Measurements from ENCODE around the gene RGS5. TPM values are rescaled to one million over a fixed set of nuclear protein-coding genes. Genes with fewer than 3 reads are reported as not detected.

Gene RGS5
- total RNA-seq, 1 donor from 2014 or later: 94.0 TPM

DNA sequence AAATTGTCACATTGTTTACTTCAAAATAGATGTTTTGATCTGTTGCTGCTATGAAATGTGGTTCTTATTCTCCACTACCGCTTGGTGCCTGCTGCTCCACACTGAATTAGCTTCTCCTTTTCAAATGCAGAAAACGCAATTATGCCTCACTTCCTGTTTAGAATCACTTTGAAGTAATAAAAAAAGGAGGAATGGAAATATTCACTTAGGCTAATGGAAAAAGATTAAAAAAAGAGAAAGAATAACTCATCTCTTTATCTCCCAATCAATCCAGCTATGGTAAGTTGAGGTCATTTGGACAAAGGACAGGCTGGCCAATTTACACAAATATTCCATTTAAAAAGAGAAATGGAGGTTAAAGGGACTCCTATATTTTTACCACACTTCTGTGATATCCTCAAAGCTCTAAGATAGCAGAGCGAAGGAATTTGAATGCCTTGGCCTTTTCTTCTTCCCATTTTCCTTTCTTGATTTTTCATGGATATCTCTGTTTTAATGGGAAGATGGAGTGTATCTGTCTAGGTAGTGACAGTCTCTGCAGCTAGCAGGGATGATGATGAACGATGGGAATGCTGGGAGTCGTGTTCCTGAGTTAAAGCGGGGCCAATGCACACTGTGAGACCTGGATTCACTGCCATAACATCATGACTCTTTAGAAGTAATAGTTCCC lies 35.7 kb downstream of the RGS5 start:
- Histone ChIP-seq H3K4me3 (no peak overlapping the region), H3K4me1 (peaks cover 6% of the 10 kb centered on the region), H3K27me3 (no peaks in the 10 kb centered on the region), H3K27ac (no peak overlapping the region), H3K36me3 (no peaks in the 10 kb centered on the region), H3K9me3 (no peaks in the 10 kb centered on the region)
- no peak for DNase-seq (ENCODE audit: extremely low spot score in 2 of 2)
- intact Hi-C loops (cut with DNase I): no loop called here
- TF ChIP-seq POLR2A (IDR thresholded peaks at IDR 0.05): no peak

DNA sequence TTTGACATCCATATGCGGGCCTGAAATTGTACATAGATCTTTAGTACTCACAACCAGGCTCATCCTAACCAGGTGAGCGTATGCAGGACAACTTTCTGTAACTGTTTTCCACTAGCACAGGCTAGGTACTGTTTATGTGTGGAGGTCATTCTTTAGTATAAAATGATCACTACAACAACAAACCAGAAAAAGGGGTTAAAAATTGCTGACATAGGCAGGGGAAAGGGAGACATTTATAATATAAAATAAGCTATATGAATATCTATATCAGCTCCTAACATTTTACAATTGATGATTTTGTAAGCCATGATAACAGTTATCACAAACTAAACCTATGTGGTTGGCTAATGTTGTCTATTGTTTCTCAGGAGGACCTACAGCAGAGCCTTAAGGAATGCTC lies 37.6 kb downstream of the RGS5 start:
- TF ChIP-seq POLR2AphosphoS5 (IDR thresholded peaks at IDR 0.05; ENCODE audit: insufficient read depth in 1 of 2, low read depth in 1 of 2) (no peak), POLR2A (IDR thresholded peaks at IDR 0.05) (no peak)
- TF ChIP-seq, protein P1, sequence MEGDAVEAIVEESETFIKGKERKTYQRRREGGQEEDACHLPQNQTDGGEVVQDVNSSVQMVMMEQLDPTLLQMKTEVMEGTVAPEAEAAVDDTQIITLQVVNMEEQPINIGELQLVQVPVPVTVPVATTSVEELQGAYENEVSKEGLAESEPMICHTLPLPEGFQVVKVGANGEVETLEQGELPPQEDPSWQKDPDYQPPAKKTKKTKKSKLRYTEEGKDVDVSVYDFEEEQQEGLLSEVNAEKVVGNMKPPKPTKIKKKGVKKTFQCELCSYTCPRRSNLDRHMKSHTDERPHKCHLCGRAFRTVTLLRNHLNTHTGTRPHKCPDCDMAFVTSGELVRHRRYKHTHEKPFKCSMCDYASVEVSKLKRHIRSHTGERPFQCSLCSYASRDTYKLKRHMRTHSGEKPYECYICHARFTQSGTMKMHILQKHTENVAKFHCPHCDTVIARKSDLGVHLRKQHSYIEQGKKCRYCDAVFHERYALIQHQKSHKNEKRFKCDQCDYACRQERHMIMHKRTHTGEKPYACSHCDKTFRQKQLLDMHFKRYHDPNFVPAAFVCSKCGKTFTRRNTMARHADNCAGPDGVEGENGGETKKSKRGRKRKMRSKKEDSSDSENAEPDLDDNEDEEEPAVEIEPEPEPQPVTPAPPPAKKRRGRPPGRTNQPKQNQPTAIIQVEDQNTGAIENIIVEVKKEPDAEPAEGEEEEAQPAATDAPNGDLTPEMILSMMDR (IDR thresholded peaks at IDR 0.05): no peak
- Histone ChIP-seq H3K27ac (no peak overlapping the region), H3K9me3 (no peaks in the 10 kb centered on the region), H3K27me3 (no peaks in the 10 kb centered on the region), H3K4me1 (peaks cover 6% of the 10 kb centered on the region), H3K4me3 (no peak overlapping the region), H3K36me3 (no peaks in the 10 kb centered on the region)
- intact Hi-C loops (cut with DNase I): no loop called here
- no peak for DNase-seq (ENCODE audit: extremely low spot score in 2 of 2)

DNA sequence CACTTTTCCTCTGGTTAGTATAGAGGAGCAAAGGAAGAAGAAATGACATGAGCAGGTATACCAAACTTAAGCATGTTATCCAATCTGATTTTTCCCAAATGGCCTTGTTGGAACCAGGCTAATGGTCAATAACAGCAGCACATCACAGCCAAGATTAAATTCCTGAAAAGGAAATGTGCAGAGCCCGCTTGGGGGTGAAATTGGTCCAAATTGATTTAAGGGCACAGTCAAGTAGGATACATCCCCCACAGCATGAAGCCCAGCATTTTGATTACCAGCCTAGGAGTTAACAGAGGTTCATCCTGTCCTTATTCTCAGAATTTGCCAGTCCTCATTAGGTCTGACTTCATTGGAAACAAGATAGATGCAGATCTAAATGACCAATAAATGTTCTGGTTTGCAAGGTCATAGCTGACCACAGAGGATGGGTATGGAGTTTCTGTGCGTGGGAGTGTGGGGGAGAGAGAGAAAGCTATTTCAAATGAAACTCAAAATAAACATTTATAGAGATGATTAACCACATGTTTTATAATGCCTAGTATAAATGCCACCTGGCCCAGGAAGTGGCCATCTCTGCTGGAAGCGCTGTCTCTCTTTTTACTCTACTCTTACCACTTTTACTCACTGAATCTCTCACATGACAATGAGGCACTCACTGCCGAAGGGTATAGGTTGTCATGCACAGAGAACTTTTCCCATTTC lies 38.7 kb downstream of the RGS5 start:
- no peaks in the 10 kb centered on the region for H3K9me3 ChIP-seq
- no peak overlapping the region for H3K4me3 ChIP-seq
- peaks cover 6% of the 10 kb centered on the region for H3K4me1 ChIP-seq
- H3K36me3 ChIP-seq: no peaks in the 10 kb centered on the region
- H3K27me3 ChIP-seq: no peaks in the 10 kb centered on the region
- H3K27ac ChIP-seq: no peak overlapping the region
- intact Hi-C loops (cut with DNase I): no loop called here
- peak in 1 of 2 donors; percentile 28 for TF ChIP-seq POLR2AphosphoS5 (IDR thresholded peaks at IDR 0.05; ENCODE audit: insufficient read depth in 1 of 2, low read depth in 1 of 2)
- TF ChIP-seq, protein P1 (IDR thresholded peaks at IDR 0.05): no peak
- DNase-seq (ENCODE audit: extremely low spot score in 2 of 2): no peak

DNA sequence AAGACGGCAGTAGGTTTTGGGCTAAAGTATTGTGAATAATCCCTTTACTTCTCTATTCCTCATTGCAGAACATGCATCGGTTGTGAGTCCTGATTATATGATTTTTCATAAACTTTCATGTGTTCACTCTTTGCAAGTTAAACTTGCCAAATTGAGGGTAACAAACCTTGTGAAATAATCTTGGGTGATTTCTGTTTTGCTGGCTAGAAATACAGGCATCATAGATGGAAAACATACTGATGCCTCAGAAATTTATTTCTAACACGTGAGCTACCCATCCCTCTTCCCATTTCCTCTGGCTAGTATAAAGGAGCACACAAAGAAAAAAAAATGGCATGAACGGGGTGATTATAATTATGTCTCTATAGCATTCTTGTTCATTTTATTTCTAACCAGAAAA lies 39.6 kb downstream of the RGS5 start:
- Histone ChIP-seq H3K27me3 (no peaks in the 10 kb centered on the region), H3K4me1 (peaks cover 2% of the 10 kb centered on the region), H3K27ac (no peak overlapping the region), H3K9me3 (no peaks in the 10 kb centered on the region), H3K36me3 (no peaks in the 10 kb centered on the region), H3K4me3 (no peak overlapping the region)
- TF ChIP-seq, protein P1 (IDR thresholded peaks at IDR 0.05): no peak
- no peak for TF ChIP-seq POLR2AphosphoS5 (IDR thresholded peaks at IDR 0.05; ENCODE audit: insufficient read depth in 1 of 2, low read depth in 1 of 2)
- no peak for TF ChIP-seq POLR2A (IDR thresholded peaks at IDR 0.05)
- intact Hi-C loops (cut with DNase I): no loop called here
- no peak for DNase-seq (ENCODE audit: extremely low spot score in 2 of 2)

DNA sequence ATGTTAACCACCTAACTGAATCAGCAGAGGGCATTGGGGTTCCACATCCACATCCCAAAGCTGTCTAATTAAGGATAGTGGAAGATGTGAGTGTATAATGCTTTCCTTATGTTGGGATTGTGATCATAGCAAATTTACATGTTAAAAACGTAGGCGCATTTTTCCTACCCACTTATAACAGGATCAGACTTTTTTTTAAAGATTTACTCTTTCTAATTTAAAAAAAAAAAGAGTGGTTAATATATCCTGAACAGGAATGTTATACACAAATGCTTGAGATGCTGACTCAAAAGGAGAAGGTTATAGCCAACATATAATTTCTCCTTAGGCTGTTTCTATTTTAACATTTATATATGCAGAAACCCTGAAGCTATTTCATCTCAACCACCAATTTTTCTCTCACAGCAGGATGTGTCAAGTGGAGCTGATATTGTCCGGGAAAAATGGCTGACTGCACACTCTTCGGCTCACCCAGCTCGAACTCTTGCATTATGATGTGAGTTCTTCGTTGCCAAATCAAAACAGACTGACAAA lies 40.3 kb downstream of the RGS5 start:
- no peak for DNase-seq (ENCODE audit: extremely low spot score in 2 of 2)
- Histone ChIP-seq H3K27ac (no peak overlapping the region), H3K36me3 (no peaks in the 10 kb centered on the region), H3K4me1 (no peaks in the 10 kb centered on the region), H3K9me3 (no peaks in the 10 kb centered on the region), H3K4me3 (no peak overlapping the region), H3K27me3 (no peaks in the 10 kb centered on the region)
- no peak for TF ChIP-seq POLR2A (IDR thresholded peaks at IDR 0.05)
- TF ChIP-seq, protein P1 (IDR thresholded peaks at IDR 0.05): no peak
- intact Hi-C loops (cut with DNase I): no loop called here
